Liver (tissue), 9 donors: Measurements from ENCODE around the gene UVSSA. TPM values are rescaled to one million over a fixed set of nuclear protein-coding genes. Genes with fewer than 3 reads are reported as not detected.
A peak's percentile ranks its signal among the peaks of the same experiment; 100 is the strongest.
"Not testable (repeated sequence)": the region's sequence is repeated elsewhere in the genome, so short reads cannot be mapped to it uniquely, and the experiment has no call there.

Experiments
- DNase-seq: peaks from one replicate; pipeline ENCODE4 v3.0.0-alpha.2; 2017; ENCODE audit warnings: low spot score
- H3K27ac ChIP-seq, 2 donors: one replicate each; pipeline ENCODE4 v1.7.0; 2013; ENCODE audit warnings: inconsistent platforms in 2 of 2, low read length in 2 of 2, control low read depth in 1 of 2, low read depth in 1 of 2, mild to moderate bottlenecking in 1 of 2
- H3K27me3 ChIP-seq, 4 donors: one replicate each; pipeline versions ENCODE4 v1.6.1 to v1.7.0; 2013; ENCODE audit warnings: low read length in 3 of 4, inconsistent platforms in 1 of 4, mild to moderate bottlenecking in 1 of 4, moderate library complexity in 1 of 4; ENCODE audit not compliant: control insufficient read depth in 4 of 4, insufficient read depth in 4 of 4
- H3K36me3 ChIP-seq, 4 donors: one replicate each; pipeline versions ENCODE4 v1.6.1 to v1.7.0; 2013; ENCODE audit warnings: low read length in 3 of 4, mild to moderate bottlenecking in 3 of 4, low read depth in 1 of 4, moderate library complexity in 1 of 4; ENCODE audit not compliant: control insufficient read depth in 4 of 4, insufficient read depth in 3 of 4
- H3K4me1 ChIP-seq, 4 donors: one replicate each; pipeline versions ENCODE4 v1.6.1 to v1.7.0; 2013; ENCODE audit warnings: low read length in 3 of 4, mild to moderate bottlenecking in 3 of 4, moderate library complexity in 1 of 4; ENCODE audit not compliant: control insufficient read depth in 4 of 4, insufficient read depth in 4 of 4
- H3K4me3 ChIP-seq, 3 donors: one replicate each; pipeline versions ENCODE4 v1.6.1 to v1.7.0; 2013; ENCODE audit warnings: low read length in 3 of 3, control low read depth in 1 of 3, low read depth in 1 of 3, mild to moderate bottlenecking in 1 of 3
- H3K9ac ChIP-seq, 2 donors: one replicate each; pipeline ENCODE4 v1.7.0; 2013; ENCODE audit warnings: low read length in 2 of 2, mild to moderate bottlenecking in 2 of 2, moderate library complexity in 2 of 2, control low read depth in 1 of 2, low read depth in 1 of 2
- H3K9me3 ChIP-seq, 4 donors: one replicate each; pipeline versions ENCODE4 v1.6.1 to v1.7.0; 2013; ENCODE audit warnings: low read length in 3 of 4; ENCODE audit not compliant: control insufficient read depth in 4 of 4
- FOXA2 ChIP-seq: IDR thresholded peaks from 2 replicates; pipeline ENCODE4 v1.6.1; 2016; ENCODE audit warnings: antibody characterized with exemption
- GABPA ChIP-seq, 2 donors: IDR thresholded peaks in 1 of 2; conservative IDR thresholded peaks in 1 of 2; 2 replicates each; pipeline ENCODE4 v1.6.1; 2016; ENCODE audit warnings: antibody characterized with exemption in 2 of 2, mild to moderate bottlenecking in 1 of 2, moderate library complexity in 1 of 2
- HNF4A ChIP-seq, 2 donors: conservative IDR thresholded peaks; 2 replicates each; pipeline ENCODE4 v1.6.1; 2016; ENCODE audit warnings: antibody characterized with exemption in 2 of 2, mild to moderate bottlenecking in 2 of 2
- HNF4G ChIP-seq: IDR thresholded peaks from 2 replicates; pipeline ENCODE4 v1.6.1; 2016; ENCODE audit warnings: antibody characterized with exemption
- JUND ChIP-seq, 2 donors: IDR thresholded peaks; 2 replicates each; pipeline ENCODE4 v1.6.1; 2016; ENCODE audit warnings: antibody characterized with exemption in 2 of 2
- RXRA ChIP-seq, 2 donors: IDR thresholded peaks; 2 replicates each; pipeline ENCODE4 v1.6.1; 2017 to 2018; ENCODE audit warnings: antibody characterized with exemption in 2 of 2, mild to moderate bottlenecking in 1 of 2
- SP1 ChIP-seq: IDR thresholded peaks from 2 replicates; pipeline ENCODE4 v1.6.1; 2018; ENCODE audit warnings: antibody characterized with exemption, mild to moderate bottlenecking
- WGBS: extraction: QIAGEN DNeasy Blood & Tissue Kit; methylation state at CpG from one replicate; pipeline ENCODE4 v1.1.7; 2013; 5-methylcytosine and 5-hydroxymethylcytosine counted together
- polyA plus RNA-seq, 2 donors: library from polyadenylated mRNA; stranded (reverse) in 1 of 2; unstranded in 1 of 2; fragments of 200-250 nt in 1 of 2; fragments of >200 nt in 1 of 2; fragmentation: Nextera tagmentation in 1 of 2; extraction: Ambion mirVana in 1 of 2; gene quantifications; one replicate each; pipeline versions ENCODE4 v1.2.1 to v1.2.3, GENCODE V29; 2013 to 2015
- total RNA-seq, 2 donors: library from RNA; depleted of rRNA; stranded (reverse); fragments of >200 nt; gene quantifications; one replicate each; pipeline ENCODE4 v1.2.3, GENCODE V29; 2014
- TF ChIP-seq, protein P1 (sequence below): IDR thresholded peaks from 2 replicates; pipeline ENCODE4 v1.6.1; 2016; ENCODE audit warnings: antibody characterized with exemption
- TF ChIP-seq, protein P2 (sequence below): IDR thresholded peaks from 2 replicates; pipeline ENCODE4 v1.6.1; 2016; ENCODE audit warnings: antibody characterized with exemption
- TF ChIP-seq, protein P3 (sequence below): IDR thresholded peaks from 2 replicates; pipeline ENCODE4 v1.6.1; 2016; ENCODE audit warnings: antibody characterized with exemption, mild to moderate bottlenecking
- donor health status: healthy.
- donor health status: healthy.
- donor health status: healthy.
- donor health status: healthy.
- donor health status: healthy.

Gene UVSSA
- total and polyA plus RNA-seq, 4 donors, result 2.2 to 18.3 (median 3.6) TPM

DNA sequence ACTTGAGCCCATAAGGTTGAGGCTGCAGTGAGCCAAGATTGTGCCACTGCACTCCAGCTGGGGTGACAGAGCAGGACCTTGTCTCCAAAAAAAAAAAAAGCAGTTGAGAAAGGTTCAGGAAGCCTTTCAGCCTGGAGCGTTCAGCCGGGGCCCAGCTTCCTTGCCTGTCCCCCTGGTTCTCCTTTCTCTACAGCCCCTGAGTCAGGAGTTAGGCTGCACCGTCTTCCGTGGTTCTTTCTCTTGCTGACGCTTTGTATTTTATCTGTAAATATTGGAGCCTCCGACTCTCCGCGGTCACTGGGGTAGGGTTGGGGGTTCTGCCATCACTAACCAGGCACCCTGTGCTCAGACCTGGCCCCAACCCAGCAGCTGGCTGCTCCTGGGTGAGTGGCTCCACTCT, 13.8 kb upstream of the UVSSA start:
- WGBS, result 91% methylated on average over 8 of the region's 8 CpGs
- TF ChIP-seq HNF4A (conservative IDR thresholded peaks at IDR 0.05) (no peak), GABPA (IDR thresholded peaks at IDR 0.05 in 1 of 2, conservative IDR thresholded peaks at IDR 0.05 in 1 of 2) (no peak), RXRA (IDR thresholded peaks at IDR 0.05) (no peak), FOXA2 (no peak), SP1 (no peak), HNF4G (no peak)
- TF ChIP-seq, protein P1, sequence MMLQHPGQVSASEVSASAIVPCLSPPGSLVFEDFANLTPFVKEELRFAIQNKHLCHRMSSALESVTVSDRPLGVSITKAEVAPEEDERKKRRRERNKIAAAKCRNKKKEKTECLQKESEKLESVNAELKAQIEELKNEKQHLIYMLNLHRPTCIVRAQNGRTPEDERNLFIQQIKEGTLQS, result no peak
- TF ChIP-seq, protein P2, sequence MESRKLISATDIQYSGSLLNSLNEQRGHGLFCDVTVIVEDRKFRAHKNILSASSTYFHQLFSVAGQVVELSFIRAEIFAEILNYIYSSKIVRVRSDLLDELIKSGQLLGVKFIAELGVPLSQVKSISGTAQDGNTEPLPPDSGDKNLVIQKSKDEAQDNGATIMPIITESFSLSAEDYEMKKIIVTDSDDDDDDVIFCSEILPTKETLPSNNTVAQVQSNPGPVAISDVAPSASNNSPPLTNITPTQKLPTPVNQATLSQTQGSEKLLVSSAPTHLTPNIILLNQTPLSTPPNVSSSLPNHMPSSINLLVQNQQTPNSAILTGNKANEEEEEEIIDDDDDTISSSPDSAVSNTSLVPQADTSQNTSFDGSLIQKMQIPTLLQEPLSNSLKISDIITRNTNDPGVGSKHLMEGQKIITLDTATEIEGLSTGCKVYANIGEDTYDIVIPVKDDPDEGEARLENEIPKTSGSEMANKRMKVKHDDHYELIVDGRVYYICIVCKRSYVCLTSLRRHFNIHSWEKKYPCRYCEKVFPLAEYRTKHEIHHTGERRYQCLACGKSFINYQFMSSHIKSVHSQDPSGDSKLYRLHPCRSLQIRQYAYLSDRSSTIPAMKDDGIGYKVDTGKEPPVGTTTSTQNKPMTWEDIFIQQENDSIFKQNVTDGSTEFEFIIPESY, result no peak
- TF ChIP-seq, protein P3, sequence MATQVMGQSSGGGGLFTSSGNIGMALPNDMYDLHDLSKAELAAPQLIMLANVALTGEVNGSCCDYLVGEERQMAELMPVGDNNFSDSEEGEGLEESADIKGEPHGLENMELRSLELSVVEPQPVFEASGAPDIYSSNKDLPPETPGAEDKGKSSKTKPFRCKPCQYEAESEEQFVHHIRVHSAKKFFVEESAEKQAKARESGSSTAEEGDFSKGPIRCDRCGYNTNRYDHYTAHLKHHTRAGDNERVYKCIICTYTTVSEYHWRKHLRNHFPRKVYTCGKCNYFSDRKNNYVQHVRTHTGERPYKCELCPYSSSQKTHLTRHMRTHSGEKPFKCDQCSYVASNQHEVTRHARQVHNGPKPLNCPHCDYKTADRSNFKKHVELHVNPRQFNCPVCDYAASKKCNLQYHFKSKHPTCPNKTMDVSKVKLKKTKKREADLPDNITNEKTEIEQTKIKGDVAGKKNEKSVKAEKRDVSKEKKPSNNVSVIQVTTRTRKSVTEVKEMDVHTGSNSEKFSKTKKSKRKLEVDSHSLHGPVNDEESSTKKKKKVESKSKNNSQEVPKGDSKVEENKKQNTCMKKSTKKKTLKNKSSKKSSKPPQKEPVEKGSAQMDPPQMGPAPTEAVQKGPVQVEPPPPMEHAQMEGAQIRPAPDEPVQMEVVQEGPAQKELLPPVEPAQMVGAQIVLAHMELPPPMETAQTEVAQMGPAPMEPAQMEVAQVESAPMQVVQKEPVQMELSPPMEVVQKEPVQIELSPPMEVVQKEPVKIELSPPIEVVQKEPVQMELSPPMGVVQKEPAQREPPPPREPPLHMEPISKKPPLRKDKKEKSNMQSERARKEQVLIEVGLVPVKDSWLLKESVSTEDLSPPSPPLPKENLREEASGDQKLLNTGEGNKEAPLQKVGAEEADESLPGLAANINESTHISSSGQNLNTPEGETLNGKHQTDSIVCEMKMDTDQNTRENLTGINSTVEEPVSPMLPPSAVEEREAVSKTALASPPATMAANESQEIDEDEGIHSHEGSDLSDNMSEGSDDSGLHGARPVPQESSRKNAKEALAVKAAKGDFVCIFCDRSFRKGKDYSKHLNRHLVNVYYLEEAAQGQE, result no peak
- Histone ChIP-seq H3K9ac (no peak overlapping the region), H3K4me3 (no peak overlapping the region), H3K4me1 (no peaks in the 10 kb centered on the region), H3K9me3 (no peaks in the 10 kb centered on the region), H3K27ac (no peak overlapping the region), H3K36me3 (peaks cover 11 to 59% (median 24%) of the 10 kb centered on the region in 4 donors), H3K27me3 (no peaks in the 10 kb centered on the region)
- DNase-seq, result no peak

GRCh38 chr4:1333851-1334578, 13.0 kb upstream of the UVSSA start:
- H3K4me1 ChIP-seq, H3K27ac ChIP-seq, DNase-seq, H3K4me3 ChIP-seq, H3K9me3 ChIP-seq, H3K27me3 ChIP-seq, H3K9ac ChIP-seq: not testable (repeated sequence)
- 83% methylated on average over 12 of the region's 12 CpGs for WGBS
- peaks cover 13 to 60% (median 27%) of the 10 kb centered on the region in 4 donors for H3K36me3 ChIP-seq

DNA sequence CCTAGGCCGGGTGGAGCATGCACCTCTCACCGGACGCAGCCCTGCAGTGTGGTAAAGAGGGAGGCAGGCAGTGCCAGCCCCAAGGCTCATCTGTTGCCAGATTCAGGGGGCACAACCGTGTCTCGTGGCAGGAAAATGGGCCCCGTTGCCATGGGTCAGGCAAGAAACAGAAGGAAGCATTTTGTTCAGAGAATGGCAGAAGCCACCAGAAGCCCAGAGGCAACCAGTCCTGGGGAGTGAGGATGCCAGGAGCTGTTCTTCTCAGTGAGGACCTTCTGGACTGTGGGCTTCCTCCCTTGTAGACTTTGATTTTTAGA, 12.5 kb upstream of the UVSSA start:
- H3K9me3 ChIP-seq, result no peaks in the 10 kb centered on the region
- peaks cover 16 to 61% (median 29%) of the 10 kb centered on the region in 4 donors for H3K36me3 ChIP-seq
- H3K27ac ChIP-seq, result no peak overlapping the region
- no peaks in the 10 kb centered on the region for H3K4me1 ChIP-seq
- WGBS, result 94% methylated on average over 6 of the region's 6 CpGs
- DNase-seq, result no peak
- no peak overlapping the region for H3K9ac ChIP-seq
- no peak overlapping the region for H3K4me3 ChIP-seq
- H3K27me3 ChIP-seq, result no peaks in the 10 kb centered on the region
- TF ChIP-seq SP1 (no peak), GABPA (IDR thresholded peaks at IDR 0.05 in 1 of 2, conservative IDR thresholded peaks at IDR 0.05 in 1 of 2) (no peak), HNF4G (no peak), FOXA2 (no peak), JUND (IDR thresholded peaks at IDR 0.05) (no peak), HNF4A (conservative IDR thresholded peaks at IDR 0.05) (no peak)
- TF ChIP-seq, protein P3, result no peak

GRCh38 chr4:1335193-1335883, 11.7 kb upstream of the UVSSA start:
- WGBS, result 83% methylated on average over 4 of the region's 4 CpGs
- not testable (repeated sequence) for H3K27me3 ChIP-seq, H3K9ac ChIP-seq, H3K9me3 ChIP-seq, DNase-seq, H3K4me1 ChIP-seq, H3K4me3 ChIP-seq
- Histone ChIP-seq H3K36me3 (peaks cover 19 to 64% (median 33%) of the 10 kb centered on the region in 4 donors), H3K27ac (peak overlapping the region in 1 of 2 donors; percentile 33)
